Left ventricle myocardium superior (tissue), 1 donor: ENCODE measurements around the gene EVI5L. TPM values are rescaled to one million over a fixed set of nuclear protein-coding genes. Genes with fewer than 3 reads are reported as not detected.
A peak's percentile ranks its signal among the peaks of the same experiment; 100 is the strongest.

Experiments used
- ATAC-seq: fragments of 200-7000 bp; cut with Tn5 transposase; one replicate; pipeline ENCODE4 v1.9.1; 2020; ENCODE audit warnings: mild to moderate bottlenecking, moderate library complexity
- DNase-seq: peaks from one replicate; pipeline ENCODE4 v3.0.0-alpha.2; 2020
- intact Hi-C: fragments of 100-400 bp; cut with micrococcal nuclease; formaldehyde crosslinking; loops from one replicate; pipeline ENCODE4 v1.11.0; 2022
- total RNA-seq: library from RNA; stranded (reverse); fragmentation: NEBNext Ultra II Directional; extraction: Animal tissue kit (Norgen Biotek cat#: 25700); gene quantifications from one replicate; pipeline ENCODE4 v1.2.1, GENCODE V29; 2021
- donor health status: DM: no; HTN: yes; CAD: no; lungs with severe emphysema.

The EVI5L gene
- total RNA-seq, 1 donor from 2014 or later = 23.5 TPM

DNA sequence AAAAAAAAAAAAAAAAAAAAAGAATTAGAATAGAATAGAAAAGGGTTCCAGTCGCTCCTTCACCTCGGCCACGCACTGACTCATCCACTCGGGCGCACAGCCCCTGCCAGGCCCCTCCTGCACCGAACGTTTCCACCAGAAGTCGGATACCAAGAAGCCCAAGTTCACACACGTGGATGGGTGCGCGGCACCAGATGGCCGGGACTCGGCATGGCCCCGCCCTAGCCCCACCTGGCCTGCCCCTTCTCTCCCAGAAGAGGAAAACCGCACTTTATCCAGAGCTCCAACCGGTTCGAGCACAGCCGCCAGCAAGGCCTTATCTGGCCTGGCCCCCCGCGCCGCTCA, 38.3 kb downstream of the EVI5L start:
- ATAC-seq (no peak), DNase-seq (no peak)
- intact Hi-C loops = no loop called here

- DNase-seq = peak; percentile 82
- ATAC-seq = peak; percentile 78
- intact Hi-C loops = no loop called here
Observed at GRCh38 chr19:7868671-7869452, 38.8 kb downstream of the EVI5L start.

- intact Hi-C loops = no loop called here
- peak; percentile 76 for DNase-seq
- ATAC-seq = peak; percentile 66
Observed at GRCh38 chr19:7869453-7869909, 39.5 kb downstream of the EVI5L start.

DNA sequence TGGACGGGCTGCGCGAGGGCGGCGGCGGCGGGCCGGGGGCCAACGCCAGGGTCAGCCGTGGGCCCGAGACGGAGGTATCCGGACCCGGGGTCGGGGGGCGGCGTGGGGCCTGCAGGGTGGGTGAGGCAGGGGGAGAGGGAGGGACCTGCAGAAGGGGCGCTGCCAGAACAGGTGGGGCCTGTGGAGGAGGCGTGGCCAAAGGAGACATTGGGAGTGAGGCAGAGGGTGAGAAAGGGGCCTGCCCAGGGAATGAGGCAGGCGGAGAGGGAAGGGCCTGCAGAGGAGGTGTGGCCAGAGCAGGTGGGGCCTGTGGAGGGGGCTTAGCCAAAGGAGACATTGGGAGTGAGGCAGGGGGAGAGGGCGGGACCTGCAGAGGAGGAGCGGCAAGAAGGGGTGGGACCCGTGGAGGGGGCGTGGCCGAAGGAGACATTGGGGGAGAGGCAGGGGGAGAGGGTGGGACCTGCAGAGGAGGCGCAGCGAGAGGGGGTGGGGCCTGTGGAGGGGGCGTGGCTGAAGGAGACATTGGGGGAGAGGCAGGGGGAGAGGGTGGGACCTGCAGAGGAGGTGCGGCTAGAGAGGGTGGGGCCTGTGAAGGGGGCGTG, 40.0 kb downstream of the EVI5L start:
- intact Hi-C loops = no loop called here
- ATAC-seq (peak; percentile 25), DNase-seq (peak; percentile 46)

GRCh38 chr19:7870571-7871436, 40.8 kb downstream of the EVI5L start:
- ATAC-seq (no peak), DNase-seq (peak; percentile 49)
- intact Hi-C loops = no loop called here

DNA sequence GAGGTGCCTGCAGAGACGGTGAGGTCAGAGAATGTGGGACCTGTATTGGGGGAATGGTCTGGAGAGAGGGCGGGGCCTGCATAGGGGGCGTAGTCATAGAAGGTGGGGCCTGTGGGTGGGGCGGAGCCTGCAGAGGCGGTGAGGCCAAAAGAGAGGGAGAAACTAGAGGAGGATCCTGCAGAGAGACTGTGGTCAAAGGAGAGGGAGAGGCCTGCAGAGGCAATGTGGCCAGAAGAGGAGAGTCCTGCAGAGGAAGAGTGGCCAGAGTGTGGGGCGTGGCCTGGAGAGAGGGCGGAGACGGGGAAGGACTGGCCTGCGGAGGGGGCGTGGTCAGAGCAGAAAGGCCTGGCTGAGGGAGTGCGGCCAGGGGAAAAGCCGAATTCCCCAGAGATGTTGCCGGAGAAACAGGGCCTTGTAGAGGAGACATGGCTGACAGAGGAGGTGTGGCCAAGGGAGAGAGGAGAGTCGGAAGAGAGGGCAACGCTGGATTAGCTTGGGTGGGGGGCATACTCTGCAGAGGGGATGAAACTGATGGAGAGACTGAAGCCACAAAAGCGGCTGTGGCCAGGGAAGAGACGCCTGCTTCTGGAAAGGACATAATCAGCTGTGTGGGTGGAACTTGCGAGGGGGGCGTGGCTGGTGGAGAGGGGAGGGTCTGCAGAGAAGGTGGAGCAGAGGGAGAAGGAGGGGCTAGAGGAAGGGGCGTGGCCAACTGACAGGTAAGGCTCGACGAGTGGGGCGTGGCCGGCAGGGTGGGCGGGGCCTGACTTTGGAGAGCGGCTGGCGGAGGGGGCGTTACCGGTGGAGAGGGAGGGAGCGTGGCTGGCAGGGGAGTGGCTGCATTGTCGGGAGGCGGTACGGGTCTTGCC, 41.7 kb downstream of the EVI5L start:
- ATAC-seq (peak; percentile 56), DNase-seq (peak; percentile 85)
- intact Hi-C loops = no loop called here

DNA sequence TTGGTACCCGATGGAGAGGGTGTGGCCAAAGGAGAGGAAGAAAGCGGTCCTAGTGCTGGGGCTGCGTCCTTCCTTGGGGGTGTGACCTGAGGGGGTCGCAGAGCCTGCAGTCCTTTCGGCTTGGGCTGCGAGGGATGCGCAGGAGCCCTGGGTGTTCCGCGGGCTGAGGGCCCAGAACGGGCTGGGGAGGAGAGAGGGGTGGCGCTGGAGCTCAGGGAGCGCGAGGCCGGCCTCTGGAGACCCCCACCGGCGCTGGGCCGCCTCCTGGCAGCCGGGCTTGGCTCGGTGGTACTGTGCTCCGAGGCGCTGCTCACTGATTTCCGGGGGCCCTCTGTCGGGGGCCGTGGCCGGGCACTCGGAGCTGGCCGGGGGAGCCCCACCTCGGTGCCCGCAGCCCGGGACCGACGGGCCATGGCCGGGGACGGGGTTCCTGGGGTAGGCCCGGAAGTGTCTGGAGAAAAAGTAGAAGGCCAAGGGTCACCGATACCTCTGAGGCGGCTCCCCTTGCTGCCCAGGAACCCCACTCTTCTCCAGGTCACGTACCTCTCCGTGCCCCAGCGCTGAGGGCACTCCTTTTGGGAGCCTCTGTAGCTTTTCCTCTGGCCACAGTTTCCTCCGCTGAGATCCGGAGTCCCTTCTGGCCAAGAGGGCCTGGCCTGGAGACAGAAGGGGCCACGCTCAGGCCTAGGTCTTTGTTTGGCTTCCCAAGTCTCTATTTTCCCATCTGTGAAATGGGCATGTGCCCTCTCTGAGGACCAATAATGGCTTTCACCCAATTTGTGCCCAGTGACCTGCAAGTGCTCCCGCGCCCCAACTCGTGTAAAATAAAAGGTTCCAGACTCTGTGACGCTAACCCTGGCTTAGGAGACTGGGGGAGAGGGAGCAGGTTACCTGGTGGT, 42.5 kb downstream of the EVI5L start:
- ATAC-seq = no peak
- intact Hi-C loops = no loop called here
- DNase-seq = no peak

GRCh38 chr19:7873304-7874075, 43.5 kb downstream of the EVI5L start:
- intact Hi-C loops = no loop called here
- no peak for DNase-seq
- ATAC-seq = no peak

GRCh38 chr19:7874076-7874896, 44.3 kb downstream of the EVI5L start, which contains the start of gene PRR36:
PRR36 (minus strand) TSS chr19:7874390; CDS start chr19:7873689, 701 bp downstream.
- intact Hi-C loops = no loop called here
- peak; percentile 20 for ATAC-seq

DNA sequence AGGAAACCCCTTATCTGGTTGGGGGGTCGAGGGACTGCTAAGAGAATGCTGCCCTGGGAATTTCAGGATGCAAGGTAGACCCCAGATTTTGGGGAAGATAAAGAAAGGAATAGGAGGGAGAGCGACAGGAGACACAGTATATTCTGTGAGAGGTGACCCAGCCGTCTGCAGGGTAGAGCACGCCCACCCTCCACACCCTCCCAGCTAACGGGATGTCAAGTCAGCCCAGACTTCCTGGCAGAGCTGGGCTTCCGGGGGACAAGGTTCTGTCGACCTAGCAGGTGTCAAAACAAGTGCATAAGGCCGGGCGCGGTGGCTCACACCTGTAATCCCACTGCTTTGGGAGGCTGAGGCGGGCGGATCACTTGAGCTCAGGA, 44.9 kb downstream of the EVI5L start:
- DNase-seq (no peak), ATAC-seq (no peak)
- intact Hi-C loops = no loop called here

More at GRCh38 chr19:7874076-7874896, 44.3 kb downstream of the EVI5L start, which contains the start of gene PRR36:
- DNase-seq = peak; percentile 71

- DNase-seq (no peak), ATAC-seq (no peak)
- intact Hi-C loops = no loop called here
Observed at GRCh38 chr19:7877249-7877836, 47.3 kb downstream of the EVI5L start.

DNA sequence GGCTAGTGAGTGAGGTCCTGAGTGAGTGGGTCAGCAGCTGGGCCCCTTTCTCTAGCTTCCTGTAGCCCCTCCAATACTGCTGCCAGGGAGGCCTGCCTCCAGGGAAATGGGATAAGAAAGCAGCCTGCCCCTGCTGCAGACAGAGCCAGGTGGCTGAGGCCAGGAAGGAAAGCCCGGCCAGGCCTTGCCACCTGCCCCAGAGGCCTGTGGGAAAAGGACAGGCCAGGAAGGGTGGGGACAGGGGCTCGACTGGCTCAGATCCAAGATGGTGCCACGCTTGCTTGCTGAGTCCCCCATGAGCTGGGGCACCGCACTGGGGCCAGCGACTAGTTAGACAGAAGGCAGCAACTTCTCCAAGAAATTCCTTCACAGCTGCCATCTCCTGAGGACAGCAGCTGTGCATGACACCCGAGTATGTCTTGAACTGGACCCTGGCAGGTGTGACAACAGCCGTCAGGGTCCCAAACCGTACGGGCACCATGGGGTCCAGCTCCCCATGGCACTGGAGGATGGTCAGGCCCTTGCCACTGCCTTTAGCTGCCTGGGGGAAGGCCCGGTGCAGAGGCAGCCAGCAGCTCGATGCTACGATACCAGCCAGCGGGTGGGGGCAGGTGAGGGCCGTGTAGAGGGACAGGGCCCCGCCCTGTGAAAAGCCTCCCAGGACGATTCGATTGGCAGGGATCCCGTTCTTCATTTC, 49.2 kb downstream of the EVI5L start:
- DNase-seq (no peak), ATAC-seq (no peak)
- intact Hi-C loops = no loop called here

- ATAC-seq = no peak
- intact Hi-C loops = no loop called here
- DNase-seq = no peak
Observed at GRCh38 chr19:7879836-7880235, 49.8 kb downstream of the EVI5L start.

GRCh38 chr19:7881910-7882309, 51.9 kb downstream of the EVI5L start:
- ATAC-seq (no peak), DNase-seq (no peak)
- intact Hi-C loops = no loop called here

- ATAC-seq (no peak), DNase-seq (no peak)
- intact Hi-C loops = no loop called here
Observed at GRCh38 chr19:7883105-7883504, 53.1 kb downstream of the EVI5L start.
